Stimulated activated CD4-positive, alpha-beta T cell treated with anti-CD3 and anti-CD28 coated beads, Interleukin-2, amount 100 ng/mL, for 4 hours (primary cell): ENCODE results near the gene IKZF2.

Experiments used
- DNase-seq: peaks from one replicate; pipeline ENCODE4 v3.0.0-alpha.2; 2020; ENCODE audit warnings: low read depth

The IKZF2 gene

DNA sequence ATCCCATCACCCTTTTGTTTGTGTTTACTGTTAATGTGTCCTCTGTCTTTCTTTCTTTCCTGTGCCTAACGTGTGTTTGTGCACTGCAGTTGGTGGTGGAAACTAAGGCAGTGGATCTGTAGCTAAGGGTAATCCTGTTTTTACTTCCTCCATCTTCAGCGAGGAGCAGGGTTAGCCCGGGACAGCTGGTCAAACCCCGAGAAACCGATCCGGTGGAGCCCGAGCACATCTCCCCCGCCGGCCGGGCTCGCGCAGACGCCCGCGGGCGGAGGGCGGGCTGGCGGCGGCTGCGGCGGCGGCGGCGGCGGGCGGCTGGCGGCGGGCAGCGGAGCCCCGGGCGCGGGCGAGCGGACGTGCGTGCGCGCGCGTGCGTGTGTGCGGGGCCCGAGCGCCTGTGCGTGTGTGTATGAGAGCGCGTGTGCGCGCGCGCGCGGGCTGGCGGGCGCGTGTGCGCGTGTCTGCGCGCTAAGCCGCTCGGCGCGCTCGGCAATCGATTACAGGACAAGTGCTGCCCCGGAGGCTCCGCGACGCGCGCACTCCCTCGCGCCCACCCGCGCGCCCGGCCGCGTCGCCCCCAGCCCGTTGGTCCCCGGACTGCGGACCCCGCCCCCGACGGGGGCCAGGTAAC lies at the start of gene IKZF2:
TSS of gene IKZF2 (minus strand) at position 176 of the 628 bp plus-strand sequence. CDS start 2,983 bp downstream, outside the sequence.
- peak; percentile 42 for DNase-seq

- DNase-seq: no peak
These were observed 48.5 kb upstream of the IKZF2 start for GRCh38 chr2:213199871-213200270.

DNA sequence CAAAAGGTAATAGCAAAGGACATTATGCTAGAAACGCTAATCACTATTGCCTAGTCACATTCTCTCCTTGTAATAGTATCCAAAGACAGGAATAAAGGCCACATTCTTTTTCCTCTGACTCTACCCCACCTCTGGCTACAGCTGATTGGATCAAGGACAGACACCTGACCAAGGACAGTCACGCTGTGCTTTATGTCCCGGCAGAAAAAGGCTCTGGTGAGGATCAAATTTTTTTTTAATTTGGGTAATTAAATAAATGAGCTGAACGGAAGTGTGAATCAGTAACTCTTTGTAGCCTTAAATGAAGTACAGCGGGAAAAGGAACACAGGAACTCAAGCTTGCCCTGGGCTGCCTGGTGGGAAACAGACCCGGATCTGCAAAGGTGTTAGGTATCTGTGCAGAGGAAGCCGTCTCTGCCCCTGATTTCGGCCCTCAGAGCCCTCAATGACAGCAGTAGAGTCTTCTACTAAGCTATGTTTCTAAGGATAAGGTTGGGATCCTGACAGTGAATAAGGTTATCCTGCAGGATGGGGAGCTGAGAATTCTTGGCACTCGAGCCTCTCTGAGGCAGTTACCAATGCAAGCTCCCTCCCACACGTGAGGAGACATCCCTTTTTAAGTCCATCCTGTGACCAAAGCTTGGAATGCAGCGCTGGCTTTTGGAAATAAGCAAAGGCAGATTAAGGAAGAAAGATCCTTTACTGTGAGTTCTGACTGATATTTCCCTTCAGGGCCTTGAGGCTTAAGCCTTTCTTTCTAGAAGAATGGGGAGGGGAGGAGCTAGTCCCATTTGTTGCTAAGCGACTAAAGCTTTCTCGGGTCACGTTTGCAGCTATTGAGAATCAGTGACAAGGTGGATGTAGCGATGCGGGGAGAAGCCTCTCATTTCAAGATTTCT lies 37.8 kb upstream of the IKZF2 start:
- DNase-seq: no peak

DNA sequence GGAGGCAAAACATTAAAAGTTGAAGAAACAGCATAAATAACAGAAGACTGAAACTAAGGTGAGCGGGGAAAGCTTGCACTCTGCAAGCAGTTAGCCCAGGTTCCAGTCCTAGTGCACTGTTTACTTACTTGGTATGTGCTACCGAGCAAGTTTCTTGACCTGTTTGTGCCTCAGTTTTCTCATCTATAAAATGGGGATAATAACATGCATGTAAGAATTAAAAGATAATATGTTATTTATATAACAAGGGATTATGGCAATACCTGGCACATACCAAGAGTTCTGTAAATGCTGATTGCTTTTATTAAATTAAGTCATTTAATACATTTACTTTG lies 37.1 kb upstream of the IKZF2 start:
- DNase-seq: no peak

DNA sequence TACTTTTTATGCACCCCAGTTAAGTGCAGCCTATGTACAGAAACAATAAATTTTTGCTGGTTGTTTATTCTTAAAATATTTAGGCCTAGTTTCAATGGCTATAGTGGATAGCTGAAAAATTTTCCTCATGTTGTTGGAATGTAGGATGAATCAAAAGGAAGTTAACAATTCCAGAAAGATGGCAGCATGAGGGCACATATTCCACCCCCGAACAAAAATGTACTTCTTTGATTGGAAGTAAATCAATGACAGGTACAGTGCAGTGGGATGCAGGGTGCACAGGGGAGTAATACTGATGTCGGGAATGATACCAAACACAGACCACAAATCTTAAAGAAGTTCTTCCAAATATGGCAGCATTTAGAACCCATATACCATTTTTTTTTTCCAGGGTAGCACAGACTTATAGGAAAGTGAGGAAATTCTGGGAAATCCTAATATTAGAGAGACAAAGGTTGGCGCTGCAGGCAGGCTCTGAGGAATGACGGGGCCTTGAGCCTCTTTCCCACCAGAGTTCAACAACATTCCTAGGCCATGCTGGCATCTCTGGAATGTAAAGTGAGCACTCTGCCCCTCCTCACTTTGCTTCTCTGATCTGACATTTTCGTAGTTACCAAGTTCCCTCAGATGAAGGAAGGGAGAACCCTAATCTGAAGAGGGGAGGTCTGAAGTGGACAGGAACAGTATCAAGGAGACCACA lies 36.6 kb upstream of the IKZF2 start:
- DNase-seq: no peak

DNA sequence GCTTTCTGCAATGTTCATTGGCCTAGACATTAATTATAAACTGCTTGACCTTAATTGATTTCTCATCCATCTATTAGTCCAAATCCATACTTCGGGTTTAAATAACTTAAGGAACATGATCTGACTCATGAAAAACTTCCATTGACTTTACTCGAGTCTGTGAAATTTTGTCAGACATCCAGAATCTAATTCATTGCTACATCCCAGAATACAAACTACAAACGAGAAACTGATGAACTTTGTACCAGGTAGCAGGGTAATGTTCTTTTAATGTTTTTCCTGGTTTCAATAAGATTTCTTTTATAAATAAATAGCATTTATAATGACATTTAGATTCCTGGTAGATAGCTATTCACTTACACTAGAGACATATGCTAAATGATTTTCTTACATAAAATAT lies 36.0 kb upstream of the IKZF2 start:
- DNase-seq: no peak

- no peak for DNase-seq
These were observed 33.9 kb upstream of the IKZF2 start for GRCh38 chr2:213185147-213185822.

GRCh38 chr2:213181712-213182111 lies 30.3 kb upstream of the IKZF2 start:
- no peak for DNase-seq

GRCh38 chr2:213177679-213178078 lies 26.3 kb upstream of the IKZF2 start:
- DNase-seq: no peak

DNA sequence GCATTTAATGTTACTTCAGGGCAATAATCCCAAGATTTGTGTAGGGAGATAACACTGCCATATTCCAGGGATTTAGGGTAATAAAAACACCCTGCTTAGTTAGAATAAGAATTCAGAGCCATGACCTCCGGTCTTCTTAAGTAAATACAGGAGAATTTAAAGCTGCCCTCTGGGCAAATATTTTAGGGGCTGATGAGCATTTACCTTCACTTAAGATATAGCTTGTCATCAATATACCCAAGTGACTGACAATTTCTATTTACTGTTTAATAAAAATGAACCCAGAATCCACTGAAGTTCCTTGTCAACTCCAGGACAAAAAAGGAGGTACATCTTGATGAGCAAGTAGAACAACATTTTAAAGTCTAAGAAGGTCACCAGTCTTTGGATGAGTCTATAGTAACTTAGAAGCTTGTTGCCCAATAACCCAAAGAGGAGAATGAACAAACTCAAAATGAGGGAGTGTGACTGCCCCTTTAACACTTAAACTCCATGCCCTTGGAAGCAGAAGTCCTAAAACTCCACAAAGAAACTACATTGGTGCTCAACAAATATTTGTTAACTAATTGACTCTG lies 24.3 kb upstream of the IKZF2 start:
- DNase-seq: no peak

DNA sequence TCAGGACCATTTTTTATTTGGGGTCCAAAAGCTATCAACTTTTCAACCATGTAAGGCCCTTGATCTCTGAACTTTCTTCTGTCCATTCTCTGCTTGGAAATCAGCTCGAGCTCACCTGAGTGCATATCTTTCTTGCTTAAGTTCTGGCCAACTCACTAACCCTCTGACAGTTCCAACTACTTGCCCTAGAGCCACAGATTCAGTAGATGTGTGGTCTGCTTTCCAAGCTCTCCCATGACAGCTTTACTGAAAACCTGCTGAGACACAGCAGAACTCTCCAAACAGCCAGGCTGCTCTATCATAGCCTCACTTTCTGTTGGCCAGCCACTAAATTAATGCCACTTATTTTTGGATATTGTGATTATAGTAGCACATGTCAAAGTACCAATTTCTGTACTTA lies 21.2 kb upstream of the IKZF2 start:
- DNase-seq: no peak

DNA sequence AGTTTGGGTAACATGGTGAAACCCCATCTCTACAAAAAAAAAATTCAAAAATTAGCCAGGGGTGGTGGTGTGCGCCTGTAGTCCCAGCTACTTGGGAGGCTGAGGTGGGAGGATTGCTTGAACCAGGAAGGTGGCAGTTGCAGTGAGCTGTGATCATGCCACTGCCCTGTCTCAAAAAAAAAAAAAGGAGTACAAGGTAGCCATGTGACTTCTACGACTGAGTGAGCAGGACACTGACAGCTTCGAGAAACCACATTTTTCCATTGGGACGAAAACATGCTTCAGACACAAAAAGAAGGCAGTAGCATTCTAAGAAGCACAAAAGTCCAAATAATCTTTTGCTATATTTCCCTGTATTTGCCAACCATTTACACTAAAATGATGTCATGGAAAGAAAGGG lies 19.7 kb upstream of the IKZF2 start:
- DNase-seq: no peak

DNA sequence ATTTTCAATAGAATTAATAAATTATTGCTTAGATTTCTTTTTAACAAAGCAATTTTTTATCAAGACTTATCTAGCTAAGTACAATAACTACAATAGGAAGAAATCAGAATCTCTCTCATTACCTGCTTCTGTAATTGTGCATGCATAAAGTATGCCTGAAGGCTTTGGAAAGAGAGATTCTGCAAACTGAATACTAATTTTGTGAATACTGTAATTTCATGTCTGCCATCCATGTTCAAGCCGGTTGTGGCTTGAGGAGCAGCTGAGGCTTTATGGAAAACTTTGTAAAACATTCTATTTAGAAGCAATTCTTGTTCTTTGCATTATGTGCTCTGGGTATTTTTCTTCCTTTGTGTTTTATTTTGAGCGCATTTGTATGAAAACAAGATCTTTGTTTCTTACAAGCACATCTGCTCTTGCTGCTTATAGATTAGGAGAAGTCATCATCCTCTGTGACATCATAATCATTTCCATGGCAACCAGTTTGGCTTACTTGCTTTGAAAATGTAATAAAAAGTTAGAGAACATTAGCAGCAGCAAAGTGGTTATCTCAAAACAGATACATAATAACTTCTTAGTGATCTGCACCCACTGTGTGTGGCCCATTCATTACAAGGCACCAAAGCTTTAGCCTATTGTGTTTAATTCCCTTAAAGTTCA lies 16.0 kb upstream of the IKZF2 start:
- DNase-seq: no peak

DNA sequence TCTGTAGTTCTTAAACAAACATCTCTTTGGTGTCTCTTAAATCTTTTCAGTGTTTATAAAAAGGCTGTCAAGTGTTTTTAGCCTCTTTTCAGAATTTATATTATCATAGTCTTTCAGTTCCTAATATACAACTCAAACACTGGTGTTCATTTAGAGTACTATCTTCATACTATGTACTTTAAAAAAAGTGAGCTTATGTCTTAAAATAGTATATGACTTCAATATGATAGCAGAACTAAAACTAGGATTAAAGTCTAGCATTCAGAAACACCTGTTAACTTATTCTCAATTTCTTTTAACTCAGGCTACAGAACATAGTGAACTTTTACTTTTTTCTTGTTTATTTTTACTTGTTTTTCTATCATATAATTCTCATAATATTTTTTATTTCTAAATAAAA lies 14.7 kb upstream of the IKZF2 start:
- no peak for DNase-seq

- DNase-seq: no peak
These were observed 12.9 kb upstream of the IKZF2 start for GRCh38 chr2:213164263-213164662.

DNA sequence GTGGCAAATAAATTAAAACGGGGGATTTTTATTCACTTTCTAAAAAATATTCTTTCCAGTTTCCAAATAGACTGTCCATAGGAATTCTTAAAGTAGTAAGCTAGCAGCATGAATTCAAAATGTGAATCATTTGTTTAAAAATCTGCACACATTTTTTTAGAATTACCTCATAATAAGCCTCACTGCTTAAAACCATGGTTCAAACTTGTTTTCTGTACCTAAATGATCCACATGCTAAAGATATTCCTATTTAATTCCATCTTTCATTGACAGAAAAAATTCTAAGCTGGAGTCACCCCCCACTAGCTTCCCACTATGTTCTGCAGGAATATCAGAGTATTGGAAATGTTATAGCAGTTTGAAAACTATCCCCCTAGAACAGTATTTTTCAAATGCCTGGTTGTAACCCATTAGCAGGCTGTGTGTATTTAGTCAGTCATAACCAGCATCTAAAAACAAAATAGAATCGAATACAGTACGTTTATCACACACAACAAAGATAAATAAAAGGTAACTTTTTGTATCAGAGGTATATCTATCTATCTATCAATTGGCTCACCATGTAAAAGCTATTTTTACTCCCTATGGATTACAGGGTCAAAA lies 11.2 kb upstream of the IKZF2 start:
- no peak for DNase-seq

GRCh38 chr2:213161759-213162515 lies 10.5 kb upstream of the IKZF2 start:
- no peak for DNase-seq

DNA sequence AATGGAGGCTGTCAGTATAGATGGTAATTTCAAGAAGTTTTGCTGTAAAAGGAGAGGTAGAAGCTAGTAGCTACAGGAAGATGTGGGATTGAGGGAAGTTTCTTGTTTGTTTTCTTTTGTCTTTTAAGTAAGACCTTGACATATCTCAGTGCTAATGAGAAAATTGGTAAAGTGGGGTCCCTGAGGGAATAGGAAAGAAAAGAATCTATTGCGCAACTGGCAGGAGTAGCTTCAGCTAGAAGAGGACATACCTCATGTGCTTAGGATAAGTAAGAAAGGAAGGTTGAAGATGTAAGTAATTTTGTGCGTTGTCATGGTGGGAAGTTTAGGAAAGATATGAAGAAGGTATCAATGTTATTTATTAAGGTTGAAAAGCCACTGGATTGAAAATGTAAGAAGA lies 8.4 kb upstream of the IKZF2 start:
- no peak for DNase-seq

DNA sequence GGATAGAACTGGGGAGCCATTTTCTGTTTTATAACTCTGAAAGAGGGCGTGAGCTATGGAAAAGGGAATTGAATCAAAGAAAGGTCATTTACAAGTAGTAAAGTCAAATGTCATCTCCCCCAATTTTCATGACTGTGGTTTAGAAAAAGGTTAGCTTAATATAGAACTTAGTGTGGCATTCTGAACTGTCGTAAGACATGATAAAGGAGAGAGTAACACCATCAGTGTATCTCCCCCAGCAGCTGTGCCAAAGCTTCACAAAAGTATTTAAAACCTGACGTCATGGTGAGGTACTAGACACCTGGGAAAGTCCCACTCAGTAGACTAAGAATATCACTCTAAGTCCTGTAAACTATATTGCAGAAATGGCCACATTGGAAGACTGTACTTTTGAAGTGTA lies 5.8 kb upstream of the IKZF2 start:
- DNase-seq: no peak

GRCh38 chr2:213156717-213157116 lies 5.3 kb upstream of the IKZF2 start:
- no peak for DNase-seq
